Osteoblast (primary cell): ENCODE data around the gene ABCA13. TPM values are rescaled to one million over a fixed set of nuclear protein-coding genes. Genes with fewer than 3 reads are reported as not detected.
A peak's percentile ranks its signal among the peaks of the same experiment; 100 is the strongest.

Source experiments
- DNase-seq: peaks from one replicate; pipeline ENCODE4 v3.0.0; 2011; ENCODE audit warnings: low spot score, mixed read lengths; ENCODE audit not compliant: insufficient read length; ENCODE audit errors: missing footprints
- H2AFZ ChIP-seq: 2 replicates; pipeline ENCODE4 v1.6.0; 2011; ENCODE audit warnings: mild to moderate bottlenecking, low read length
- H3K27ac ChIP-seq: 2 replicates; pipeline ENCODE4 v1.5.1; 2011; ENCODE audit warnings: mild to moderate bottlenecking, low read depth, low read length, moderate library complexity
- H3K27me3 ChIP-seq: 2 replicates; pipeline ENCODE4 v1.6.0; 2012; ENCODE audit warnings: mild to moderate bottlenecking, control low read depth, inconsistent platforms, low read length, moderate library complexity; ENCODE audit not compliant: insufficient read depth
- H3K36me3 ChIP-seq: 2 replicates; pipeline ENCODE4 v1.5.1; 2011; ENCODE audit warnings: mild to moderate bottlenecking, low read length, control low read depth, moderate library complexity; ENCODE audit not compliant: insufficient read depth
- H3K4me1 ChIP-seq: 2 replicates; pipeline ENCODE4 v1.5.1; 2011; ENCODE audit warnings: mild to moderate bottlenecking, low read length, control low read depth, moderate library complexity; ENCODE audit not compliant: insufficient read depth
- H3K4me2 ChIP-seq: 2 replicates; pipeline ENCODE4 v1.6.0; 2011; ENCODE audit warnings: mild to moderate bottlenecking, low read length; ENCODE audit not compliant: insufficient read depth
- H3K4me3 ChIP-seq: fragments of 200-600 bp; sonication (generic); 3 replicates; pipeline ENCODE4 v1.5.1; 2012; ENCODE audit warnings: mild to moderate bottlenecking, low read length, inconsistent platforms; ENCODE audit not compliant: insufficient read depth
- H3K79me2 ChIP-seq: 2 replicates; pipeline ENCODE4 v1.6.0; 2012; ENCODE audit warnings: mild to moderate bottlenecking, low read length, control low read depth, inconsistent platforms; ENCODE audit not compliant: insufficient read depth
- H3K9me3 ChIP-seq: 2 replicates; pipeline ENCODE4 v1.5.1; 2011; ENCODE audit warnings: low read depth, low read length, control low read depth
- H4K20me1 ChIP-seq: 2 replicates; pipeline ENCODE4 v1.6.0; 2012; ENCODE audit warnings: mild to moderate bottlenecking, low read length, control low read depth; ENCODE audit not compliant: insufficient read depth
- total RNA-seq: library from RNA; depleted of rRNA; stranded (reverse); fragments of >200 nt; gene quantifications from 2 replicates; pipeline ENCODE4 v1.2.3, GENCODE V29; 2012
- TF ChIP-seq, protein P1 (sequence below): IDR thresholded peaks from 2 replicates; pipeline ENCODE4 v1.5.1; 2011; ENCODE audit warnings: mild to moderate bottlenecking, low read depth, low read length, moderate library complexity; ENCODE audit errors: extremely low read depth

ABCA13 gene
- total RNA-seq, 1 donor = 3.6 TPM

- H3K36me3 ChIP-seq = no peaks in the 10 kb centered on the region
- no peak overlapping the region for H3K27ac ChIP-seq
- peaks cover 6% of the 10 kb centered on the region for H3K9me3 ChIP-seq
- TF ChIP-seq, protein P1, sequence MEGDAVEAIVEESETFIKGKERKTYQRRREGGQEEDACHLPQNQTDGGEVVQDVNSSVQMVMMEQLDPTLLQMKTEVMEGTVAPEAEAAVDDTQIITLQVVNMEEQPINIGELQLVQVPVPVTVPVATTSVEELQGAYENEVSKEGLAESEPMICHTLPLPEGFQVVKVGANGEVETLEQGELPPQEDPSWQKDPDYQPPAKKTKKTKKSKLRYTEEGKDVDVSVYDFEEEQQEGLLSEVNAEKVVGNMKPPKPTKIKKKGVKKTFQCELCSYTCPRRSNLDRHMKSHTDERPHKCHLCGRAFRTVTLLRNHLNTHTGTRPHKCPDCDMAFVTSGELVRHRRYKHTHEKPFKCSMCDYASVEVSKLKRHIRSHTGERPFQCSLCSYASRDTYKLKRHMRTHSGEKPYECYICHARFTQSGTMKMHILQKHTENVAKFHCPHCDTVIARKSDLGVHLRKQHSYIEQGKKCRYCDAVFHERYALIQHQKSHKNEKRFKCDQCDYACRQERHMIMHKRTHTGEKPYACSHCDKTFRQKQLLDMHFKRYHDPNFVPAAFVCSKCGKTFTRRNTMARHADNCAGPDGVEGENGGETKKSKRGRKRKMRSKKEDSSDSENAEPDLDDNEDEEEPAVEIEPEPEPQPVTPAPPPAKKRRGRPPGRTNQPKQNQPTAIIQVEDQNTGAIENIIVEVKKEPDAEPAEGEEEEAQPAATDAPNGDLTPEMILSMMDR = no peak
- H3K4me3 ChIP-seq = no peak overlapping the region
- no peaks in the 10 kb centered on the region for H3K79me2 ChIP-seq
- DNase-seq = no peak
- H4K20me1 ChIP-seq = no peaks in the 10 kb centered on the region
- H2AFZ ChIP-seq = no peak overlapping the region
- no peak overlapping the region for H3K4me2 ChIP-seq
- H3K27me3 ChIP-seq = no peaks in the 10 kb centered on the region
- no peaks in the 10 kb centered on the region for H3K4me1 ChIP-seq
Measured at GRCh38 chr7:48321319-48322010, 150.2 kb downstream of the ABCA13 start.

DNA sequence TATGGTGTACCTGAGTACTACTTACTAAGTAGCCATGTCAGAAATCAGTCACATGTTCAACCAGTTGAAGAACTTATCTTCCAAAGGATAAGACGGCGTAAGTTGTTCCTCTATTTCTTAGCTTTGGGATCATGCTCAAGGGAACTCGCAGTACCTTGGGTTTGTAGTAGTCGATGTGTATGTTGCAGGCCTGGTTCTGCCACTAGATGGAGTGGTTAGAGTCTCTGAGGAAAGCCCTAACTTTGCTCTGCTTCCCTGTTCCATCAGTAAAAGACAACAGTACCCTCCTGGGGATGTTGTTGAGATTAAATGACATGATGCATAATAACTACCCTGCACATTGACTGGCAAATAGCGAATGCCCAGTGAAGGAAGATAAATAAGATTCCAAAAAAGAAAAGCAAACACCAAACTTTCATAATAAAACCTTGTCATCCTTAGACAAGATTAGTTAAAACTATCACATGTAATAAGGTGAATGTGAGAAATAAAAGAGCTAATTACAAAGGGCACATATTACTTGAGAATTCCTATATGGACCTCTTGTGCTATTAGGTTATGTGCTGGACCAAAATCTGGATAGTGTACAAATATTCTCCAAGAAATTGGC lies 165.9 kb downstream of the ABCA13 start:
- Histone ChIP-seq H3K4me3 (no peak overlapping the region), H3K27ac (no peak overlapping the region), H3K4me2 (no peak overlapping the region)

GRCh38 chr7:48337781-48338180 lies 166.5 kb downstream of the ABCA13 start:
- TF ChIP-seq, protein P1 = no peak
- Histone ChIP-seq H3K4me3 (no peak overlapping the region), H4K20me1 (no peaks in the 10 kb centered on the region), H2AFZ (no peak overlapping the region), H3K79me2 (no peaks in the 10 kb centered on the region), H3K9me3 (no peaks in the 10 kb centered on the region), H3K27ac (no peak overlapping the region), H3K4me2 (no peak overlapping the region), H3K4me1 (no peaks in the 10 kb centered on the region), H3K36me3 (no peaks in the 10 kb centered on the region), H3K27me3 (no peaks in the 10 kb centered on the region)
- DNase-seq = no peak

More for the DNA sequence above, 165.9 kb downstream of the ABCA13 start:
- DNase-seq = no peak
- H3K4me1 ChIP-seq = no peaks in the 10 kb centered on the region
- H3K9me3 ChIP-seq = no peaks in the 10 kb centered on the region
- H3K79me2 ChIP-seq = no peaks in the 10 kb centered on the region
- no peaks in the 10 kb centered on the region for H3K36me3 ChIP-seq
- TF ChIP-seq, protein P1 = peak; percentile 69
- no peaks in the 10 kb centered on the region for H4K20me1 ChIP-seq
- no peak overlapping the region for H2AFZ ChIP-seq
- no peaks in the 10 kb centered on the region for H3K27me3 ChIP-seq

- no peaks in the 10 kb centered on the region for H3K9me3 ChIP-seq
- no peaks in the 10 kb centered on the region for H4K20me1 ChIP-seq
- H3K79me2 ChIP-seq = no peaks in the 10 kb centered on the region
Measured at GRCh38 chr7:48347230-48347825, 176.1 kb downstream of the ABCA13 start.

More at GRCh38 chr7:48347230-48347825, 176.1 kb downstream of the ABCA13 start:
- TF ChIP-seq, protein P1 = no peak
- no peaks in the 10 kb centered on the region for H3K4me1 ChIP-seq
- H3K36me3 ChIP-seq = no peaks in the 10 kb centered on the region
- no peak overlapping the region for H2AFZ ChIP-seq
- H3K27me3 ChIP-seq = no peaks in the 10 kb centered on the region
- no peak overlapping the region for H3K27ac ChIP-seq
- H3K4me3 ChIP-seq = no peak overlapping the region
- no peak for DNase-seq
- H3K4me2 ChIP-seq = no peak overlapping the region
